H1 (cell line): Measurements from ENCODE around the gene STIM1. TPM values are rescaled to one million over a fixed set of nuclear protein-coding genes. Genes with fewer than 3 reads are reported as not detected.

Experiments used
- CTCF ChIA-PET: fragments of 300-600 bp; sonication (Branson Sonifier 250); formaldehyde crosslinking; loops from one replicate; lab custom pipeline; 2021; ENCODE audit not compliant: partially characterized antibody; lab: Charles Lee
- POLR2A ChIA-PET: fragments of 300-600 bp; sonication (Branson Sonifier 250); formaldehyde crosslinking; loops from one replicate; lab custom pipeline; 2021; ENCODE audit warnings: inconsistent platforms; ENCODE audit not compliant: partially characterized antibody; lab: Charles Lee
- DNase-seq, 2 experiments: peaks; one replicate each; pipeline versions ENCODE4 v3.0.0 to v3.0.0-alpha.2; 2010 to 2022; ENCODE audit warnings: low spot score in 2 of 2, low read depth in 1 of 2, mixed read lengths in 1 of 2
- FAIRE-seq: peaks from 2 replicates; lab custom pipeline; 2011; peaks lifted over from hg19 to GRCh38; lab: Jason Lieb, UNC
- H2AFZ ChIP-seq: 2 replicates; pipeline ENCODE4 v1.8.1; 2012; ENCODE audit warnings: low read length, inconsistent platforms
- H2AK5ac ChIP-seq: 2 replicates; pipeline ENCODE4 v1.6.1; 2013; ENCODE audit warnings: low read depth, low read length
- H2BK120ac ChIP-seq: replicated peaks from 2 replicates; pipeline ENCODE3; 2013; ENCODE audit warnings: low read depth, low read length, inconsistent platforms
- H2BK12ac ChIP-seq: 2 replicates; pipeline ENCODE4 v1.6.1; 2013; ENCODE audit warnings: low read depth, low read length
- H2BK15ac ChIP-seq: 2 replicates; pipeline ENCODE4 v1.6.1; 2013; ENCODE audit warnings: low read length
- H2BK20ac ChIP-seq: 2 replicates; pipeline ENCODE4 v1.6.1; 2013; ENCODE audit warnings: low read length
- H2BK5ac ChIP-seq: 2 replicates; pipeline ENCODE4 v1.6.1; 2013; ENCODE audit warnings: low read depth, low read length
- H3K14ac ChIP-seq: 2 replicates; pipeline ENCODE4 v1.6.1; 2013; ENCODE audit warnings: inconsistent platforms; ENCODE audit not compliant: insufficient read length
- H3K18ac ChIP-seq: 2 replicates; pipeline ENCODE4 v1.6.1; 2013; ENCODE audit warnings: low read length; ENCODE audit errors: extremely low read depth
- H3K23ac ChIP-seq: 2 replicates; pipeline ENCODE4 v1.6.1; 2013; ENCODE audit warnings: inconsistent platforms; ENCODE audit not compliant: insufficient read length
- H3K23me2 ChIP-seq: 2 replicates; pipeline ENCODE4 v1.6.1; 2013; ENCODE audit warnings: low read depth, low read length
- H3K27ac ChIP-seq: 2 replicates; pipeline ENCODE4 v1.6.1; 2011; ENCODE audit warnings: low read depth, low read length, inconsistent platforms
- H3K27me3 ChIP-seq, 4 experiments: replicated peaks in 1 of 4; 1 replicate in 1 of 4; 2 replicates in 3 of 4; pipeline versions ENCODE4 v1.6.1 to v1.8.1; 2011 to 2013; ENCODE audit warnings: low read length in 3 of 4, mild to moderate bottlenecking in 3 of 4, inconsistent platforms in 2 of 4, mixed read lengths in 2 of 4, moderate library complexity in 1 of 4; ENCODE audit not compliant: control insufficient read depth in 3 of 4, insufficient read depth in 3 of 4; ENCODE audit errors: extremely low read depth in 1 of 4
- H3K36me3 ChIP-seq, 4 experiments: 2 replicates each; pipeline versions ENCODE4 v1.6.1 to v1.8.1; 2011 to 2013; ENCODE audit warnings: mild to moderate bottlenecking in 4 of 4, low read length in 3 of 4, moderate library complexity in 2 of 4, control low read depth in 1 of 4, inconsistent platforms in 1 of 4; ENCODE audit not compliant: insufficient read depth in 4 of 4, control insufficient read depth in 2 of 4
- H3K4ac ChIP-seq: replicated peaks from 2 replicates; pipeline ENCODE3; 2013; ENCODE audit warnings: low read length, low read depth, mixed read lengths, inconsistent platforms; ENCODE audit not compliant: insufficient read length
- H3K4me1 ChIP-seq, 4 experiments: replicated peaks in 1 of 4; 1 replicate in 1 of 4; 2 replicates in 3 of 4; pipeline versions ENCODE4 v1.6.1 to v1.8.1; 2011 to 2013; ENCODE audit warnings: low read length in 3 of 4, inconsistent platforms in 2 of 4, mixed read lengths in 1 of 4; ENCODE audit not compliant: insufficient read depth in 4 of 4, control insufficient read depth in 3 of 4
- H3K4me2 ChIP-seq, 2 experiments: 2 replicates each; pipeline versions ENCODE4 v1.6.1 to v1.8.1; 2011 to 2013; ENCODE audit warnings: low read depth in 2 of 2, low read length in 2 of 2, control low read depth in 1 of 2, inconsistent platforms in 1 of 2, mild to moderate bottlenecking in 1 of 2; ENCODE audit not compliant: insufficient read depth in 1 of 2
- H3K4me3 ChIP-seq, 4 experiments: fragments of 200-600, 300-600 bp in 1 of 4; sonication (generic), shearing (Covaris generic), sonication (Bioruptor Twin) in 1 of 4; 2 replicates each; pipeline versions ENCODE4 v1.5.1 to v1.8.1; 2011 to 2016; ENCODE audit warnings: low read length in 4 of 4, low read depth in 3 of 4, control low read depth in 2 of 4, inconsistent platforms in 2 of 4, mild to moderate bottlenecking in 2 of 4, mixed read lengths in 1 of 4, moderate library complexity in 1 of 4; ENCODE audit not compliant: insufficient read depth in 2 of 4; ENCODE audit errors: extremely low read depth in 1 of 4
- H3K56ac ChIP-seq: replicated peaks from 2 replicates; pipeline ENCODE3; 2013; ENCODE audit warnings: low read depth, mild to moderate bottlenecking, mixed read lengths, low read length, inconsistent platforms; ENCODE audit not compliant: insufficient read length
- H3K79me1 ChIP-seq: 2 replicates; pipeline ENCODE4 v1.6.1; 2013; ENCODE audit warnings: low read depth, low read length, control low read depth
- H3K79me2 ChIP-seq, 2 experiments: 2 replicates each; pipeline versions ENCODE4 v1.6.1 to v1.8.1; 2012 to 2013; ENCODE audit warnings: low read length in 2 of 2, mild to moderate bottlenecking in 2 of 2, inconsistent platforms in 1 of 2; ENCODE audit not compliant: insufficient read depth in 2 of 2, control insufficient read depth in 1 of 2
- H3K9ac ChIP-seq, 4 experiments: replicated peaks in 1 of 4; 1 replicate in 1 of 4; 2 replicates in 3 of 4; pipeline versions ENCODE4 v1.6.1 to v1.8.1; 2011 to 2013; ENCODE audit warnings: low read depth in 3 of 4, low read length in 3 of 4, control low read depth in 2 of 4, mild to moderate bottlenecking in 2 of 4, moderate library complexity in 2 of 4, inconsistent platforms in 1 of 4; ENCODE audit errors: extremely low read depth in 1 of 4
- H3K9me3 ChIP-seq, 2 experiments: 2 replicates each; pipeline versions ENCODE4 v1.6.1 to v1.8.1; 2012 to 2013; ENCODE audit warnings: mild to moderate bottlenecking in 2 of 2, moderate library complexity in 2 of 2, control low read depth in 1 of 2, inconsistent platforms in 1 of 2, low read depth in 1 of 2, low read length in 1 of 2, mixed read lengths in 1 of 2; ENCODE audit not compliant: insufficient read depth in 2 of 2
- H4K20me1 ChIP-seq, 2 experiments: replicated peaks in 1 of 2; 2 replicates each; pipeline versions ENCODE3 to v1.8.1; 2011 to 2013; ENCODE audit warnings: inconsistent platforms in 2 of 2, low read length in 2 of 2, mild to moderate bottlenecking in 1 of 2; ENCODE audit not compliant: insufficient read depth in 2 of 2, control insufficient read depth in 1 of 2
- H4K5ac ChIP-seq: 2 replicates; pipeline ENCODE4 v1.6.1; 2013; ENCODE audit warnings: low read length, low read depth, mixed read lengths, inconsistent platforms; ENCODE audit not compliant: insufficient read length
- H4K8ac ChIP-seq: 2 replicates; pipeline ENCODE4 v1.8.0; 2013; ENCODE audit warnings: mild to moderate bottlenecking, moderate library complexity, low read length, inconsistent platforms; ENCODE audit not compliant: insufficient read depth; ENCODE audit errors: extremely low read depth
- H4K91ac ChIP-seq: replicated peaks from 2 replicates; pipeline ENCODE3; 2013; ENCODE audit warnings: low read length, mixed read lengths, inconsistent platforms; ENCODE audit not compliant: insufficient read length
- ATF3 ChIP-seq: IDR thresholded peaks from 2 replicates; pipeline ENCODE4 v1.6.1; 2011; ENCODE audit warnings: low read depth, mild to moderate bottlenecking, low read length; ENCODE audit not compliant: insufficient read depth
- JUND ChIP-seq: IDR thresholded peaks from 2 replicates; pipeline ENCODE4 v1.6.1; 2011; ENCODE audit warnings: mild to moderate bottlenecking, improper control_type of control experiment, low read length
- POLR2A ChIP-seq, 2 experiments: IDR thresholded peaks; 1 replicate in 1 of 2; 2 replicates in 1 of 2; pipeline ENCODE4 v1.6.1; 2011; ENCODE audit warnings: low read depth in 2 of 2, low read length in 2 of 2, mild to moderate bottlenecking in 2 of 2; ENCODE audit errors: control extremely low read depth in 1 of 2
- SP4 ChIP-seq: IDR thresholded peaks from 2 replicates; pipeline ENCODE4 v1.6.1; 2012; ENCODE audit warnings: low read length, inconsistent platforms
- WGBS, 2 experiments: shearing (Covaris generic) in 1 of 2; methylation state at CpG; one replicate each; pipeline versions ENCODE4 v1.1.6 to v1.1.7; 2013 to 2015; ENCODE audit warnings: low lambda C conversion rate in 2 of 2, mixed read lengths in 2 of 2, inconsistent platforms in 1 of 2, low coverage in 1 of 2, missing lambda C conversion rate in 1 of 2; ENCODE audit not compliant: insufficient replicate concordance in 2 of 2, insufficient coverage in 1 of 2, insufficient read length in 1 of 2; ENCODE audit errors: extremely low coverage in 1 of 2, missing lambda C conversion rate in 1 of 2; 5-methylcytosine and 5-hydroxymethylcytosine counted together
- polyA plus RNA-seq, 7 experiments: library from polyadenylated mRNA; depleted of rRNA in 3 of 7; stranded (reverse) in 5 of 7; unstranded in 2 of 7; fragments of >200 nt in 5 of 7; fragments of 200-250 nt in 2 of 7; gene quantifications; 1 replicate in 5 of 7; 2 replicates in 1 of 7; 4 replicates in 1 of 7; pipeline versions ENCODE4 v1.2.1 to v1.2.3, GENCODE V29; 2011 to 2013; ENCODE audit warnings: missing spikeins in 2 of 7, mixed read lengths in 2 of 7
- total RNA-seq: library from RNA; stranded (reverse); fragmentation: NEBNext Ultra II Directional; extraction: Animal tissue kit (Norgen Biotek cat#: 25700); gene quantifications from 2 replicates; pipeline ENCODE4 v1.2.1, GENCODE V29; 2021

STIM1 gene
- total and polyA plus RNA-seq, 2 of the 8 experiments (the other 6 are each of a cell fraction or from before 2014, with no cell fraction given): 11.1 to 12.2 TPM

- Histone ChIP-seq H2BK20ac (no peak overlapping the region), H3K4me1 (no peaks in the 10 kb centered on the region), H2BK12ac (no peak overlapping the region), H3K56ac (no peak overlapping the region), H3K79me1 (no peaks in the 10 kb centered on the region), H2AK5ac (no peak overlapping the region), H3K36me3 (no peaks in the 10 kb centered on the region), H3K23ac (no peak overlapping the region), H3K27me3 (no peaks in the 10 kb centered on the region; a peak in 1 of 7 replicates), H2BK5ac (no peak overlapping the region), H4K8ac (no peak overlapping the region), H3K4me2 (no peak overlapping the region), H2BK15ac (no peak overlapping the region), H3K23me2 (no peaks in the 10 kb centered on the region), H4K91ac (no peak overlapping the region), H3K14ac (no peak overlapping the region), H2AFZ (no peak overlapping the region), H3K27ac (no peak overlapping the region), H2BK120ac (no peak overlapping the region), H3K9ac (no peak overlapping the region; a peak in 1 of 7 replicates), H3K9me3 (no peaks in the 10 kb centered on the region), H4K20me1 (no peaks in the 10 kb centered on the region), H4K5ac (no peak overlapping the region), H3K18ac (no peak overlapping the region), H3K79me2 (no peaks in the 10 kb centered on the region), H3K4me3 (no peak overlapping the region), H3K4ac (no peak overlapping the region)
- POLR2A ChIA-PET: no interaction called here
- no peak for DNase-seq
- CTCF ChIA-PET: interaction anchor here (1.3 to 4.7 kb wide), 3 partner anchors 9 to 136 kb away, joined by 3 to 34 read pairs (median 4); no protein-coding TSS in a partner anchor
- 89% methylated on average over 1 of the region's 1 CpG; no CpG with 5 or more reads in 1 of the 2 experiments for whole genome bisulfite sequencing, 2 experiments
- TF ChIP-seq POLR2A (IDR thresholded peaks at IDR 0.05; ENCODE audit: control extremely low read depth in 1 of 2, low read depth in 2 of 2, low read length in 2 of 2) (no peak), ATF3 (no peak), JUND (no peak), SP4 (no peak)
- FAIRE-seq: no peak
Observed at GRCh38 chr11:3986301-3986700, 130.8 kb downstream of the STIM1 start.
